C4-2B (cell line): ENCODE data around the gene RNU6-9.

Source experiments
- H3K27ac ChIP-seq: fragments of 450-650 bp; 2 replicates; pipeline ENCODE4 v1.5.1; 2017
- CTCF ChIP-seq: fragments of 450-650 bp; conservative IDR thresholded peaks from 2 replicates; pipeline ENCODE4 v1.5.1; 2017; ENCODE audit warnings: mild to moderate bottlenecking
- ZFX ChIP-seq: fragments of 450-650 bp; IDR thresholded peaks from 2 replicates; pipeline ENCODE4 v1.6.1; 2017

Gene RNU6-9

GRCh38 chr19:917323-918151 lies 24.3 kb downstream of the RNU6-9 start, which contains the start of gene KISS1R:
KISS1R (plus strand) TSS chr19:917333; CDS start chr19:917503, 170 bp downstream.
- TF ChIP-seq ZFX (no peak), CTCF (no peak)
- no peak within 1 kb of the TSS for H3K27ac ChIP-seq

GRCh38 chr19:918152-918437 lies 24.8 kb downstream of the RNU6-9 start:
- no peak overlapping the region for H3K27ac ChIP-seq
- TF ChIP-seq CTCF (no peak), ZFX (no peak)

- TF ChIP-seq CTCF, result no peak
- no peak for TF ChIP-seq ZFX
- H3K27ac ChIP-seq, result no peak overlapping the region
These were observed 25.4 kb downstream of the RNU6-9 start for GRCh38 chr19:918481-919198.

GRCh38 chr19:919199-920050 lies 26.1 kb downstream of the RNU6-9 start:
- no peak for TF ChIP-seq ZFX
- TF ChIP-seq CTCF, result no peak
- H3K27ac ChIP-seq, result no peak overlapping the region

- H3K27ac ChIP-seq, result no peak overlapping the region
- TF ChIP-seq CTCF, result no peak
- TF ChIP-seq ZFX, result 0 out of 2 replicates have a peak, but pooled peaks have one; percentile 22
These were observed 27.0 kb downstream of the RNU6-9 start for GRCh38 chr19:920051-920864.

- TF ChIP-seq CTCF (no peak), ZFX (no peak)
- peak overlapping the region; percentile 91 for H3K27ac ChIP-seq
These were observed 31.3 kb downstream of the RNU6-9 start for GRCh38 chr19:924553-925086.
